LNCAP (cell line): ENCODE measurements around the gene SNN.

ENCODE experiments used
- CTCF ChIP-seq: fragments of 450-650 bp; IDR thresholded peaks from 2 replicates; pipeline ENCODE4 v1.5.1; 2017; ENCODE audit warnings: mild to moderate bottlenecking

Gene SNN

GRCh38 chr16:11670171-11671131 is 2.2 kb downstream of the SNN start:
- no peak for TF ChIP-seq CTCF

DNA sequence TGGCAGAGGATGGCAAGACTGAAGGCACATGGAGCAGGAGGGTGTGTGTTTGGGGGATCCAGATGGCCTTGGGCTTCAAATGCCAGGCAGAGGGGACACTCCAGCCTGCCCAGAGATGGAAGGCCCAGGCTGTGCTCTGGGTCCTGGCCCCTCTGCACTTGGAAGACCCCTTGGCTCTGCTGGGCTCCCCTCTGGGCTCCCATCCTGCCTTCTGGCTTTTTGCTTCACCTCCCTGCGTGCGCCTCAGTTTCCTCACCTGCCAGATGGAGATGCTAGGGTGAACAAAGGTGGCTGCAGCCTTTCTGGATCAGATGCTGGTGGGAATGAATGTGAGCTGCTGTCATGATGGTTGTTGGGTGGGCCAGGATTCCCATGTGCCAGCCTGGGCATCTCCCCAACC is 3.0 kb downstream of the SNN start:
- no peak for TF ChIP-seq CTCF

- no peak for TF ChIP-seq CTCF
Measured at GRCh38 chr16:11671676-11672075, 3.4 kb downstream of the SNN start.

DNA sequence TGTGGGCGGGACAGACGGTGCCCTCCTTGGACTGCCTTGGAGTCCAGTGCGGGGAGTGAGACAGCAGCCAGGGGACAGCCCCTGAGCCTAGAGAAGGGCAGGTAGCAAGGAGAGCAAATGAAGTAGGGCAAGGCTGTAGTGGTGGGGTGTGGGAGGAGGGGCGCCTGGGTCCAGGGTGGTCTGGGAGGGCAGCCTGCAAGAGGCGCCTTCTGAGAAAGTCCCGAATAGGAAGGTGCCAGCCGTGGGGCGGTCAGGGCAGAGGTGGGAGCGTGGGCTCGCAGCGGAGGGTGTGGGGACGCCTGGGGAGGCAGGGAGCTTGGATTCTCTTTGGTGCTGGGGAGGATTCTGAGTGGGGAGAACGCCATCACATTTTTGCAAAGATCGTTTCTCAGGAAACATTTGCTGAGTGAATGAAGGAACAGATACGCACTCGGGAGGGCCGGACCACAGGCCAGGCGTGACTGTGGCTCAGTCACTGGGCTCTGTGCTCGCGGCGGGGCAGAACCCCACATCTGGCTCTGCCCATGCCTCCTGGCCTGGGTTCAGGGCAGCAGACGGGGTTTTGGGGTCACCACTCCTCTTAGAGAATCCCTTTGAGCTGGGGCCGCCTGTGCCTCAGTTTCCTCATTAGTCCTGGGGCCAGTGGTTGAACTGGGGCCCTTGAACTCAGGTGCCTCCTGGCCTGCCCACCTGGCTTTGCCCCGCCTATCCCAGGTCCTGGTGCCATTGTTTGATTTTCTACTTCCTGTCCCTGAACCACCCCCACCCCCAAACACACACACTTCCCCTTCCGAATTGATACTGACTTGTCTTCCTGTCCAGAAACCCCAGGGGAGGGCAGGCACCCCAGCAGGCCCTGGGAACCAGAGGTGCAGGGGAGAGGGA is 4.2 kb downstream of the SNN start:
- TF ChIP-seq CTCF = no peak

DNA sequence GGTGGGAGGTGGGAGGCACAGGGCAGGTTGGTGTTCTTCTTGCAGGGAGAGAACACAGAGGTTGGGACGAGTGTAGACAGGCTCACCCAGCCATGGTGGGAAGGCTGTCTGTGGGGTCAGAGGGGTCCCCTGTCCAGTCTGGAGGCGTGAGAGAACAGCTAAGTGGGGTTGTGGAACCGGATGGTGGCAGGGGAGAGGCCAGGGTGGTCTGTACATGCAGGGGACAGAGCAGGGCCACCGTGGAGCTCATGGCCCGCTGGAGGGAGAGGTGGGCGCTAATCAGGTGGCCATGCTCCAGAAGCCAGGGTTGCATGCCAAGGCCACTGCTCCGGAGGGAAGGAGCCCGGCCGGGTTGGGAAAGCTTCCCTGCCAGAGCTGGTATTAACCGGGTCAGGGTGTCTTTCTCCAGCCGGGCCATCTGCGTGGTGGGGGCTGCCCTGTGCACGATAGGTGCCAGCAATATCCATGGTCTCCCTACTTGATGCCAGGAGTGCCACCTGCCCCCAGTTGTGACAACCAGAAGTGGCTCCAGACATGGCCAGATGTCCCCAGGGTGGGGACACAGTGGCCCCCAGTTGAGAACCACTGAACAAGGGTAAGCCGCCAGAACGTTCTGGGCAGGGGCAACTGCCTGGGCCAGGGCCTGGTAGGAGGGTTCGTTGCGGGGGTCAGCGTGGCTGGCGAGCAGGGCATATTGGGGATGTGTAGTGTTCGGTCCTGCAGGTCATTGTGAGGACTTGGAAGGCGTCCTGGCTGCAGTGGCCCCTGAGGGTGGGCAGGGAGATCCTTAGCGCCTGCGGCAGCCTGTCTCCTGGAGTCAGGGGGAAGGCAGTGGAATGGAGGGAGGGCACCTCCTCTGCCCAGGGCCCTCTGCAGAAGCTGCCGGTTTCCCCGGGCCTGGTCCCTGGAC is 5.1 kb downstream of the SNN start:
- no peak for TF ChIP-seq CTCF

- TF ChIP-seq CTCF = no peak
Measured at GRCh38 chr16:11674001-11674817, 6.0 kb downstream of the SNN start.
